Choroid plexus epithelial cell (primary cell): ENCODE measurements around the gene UPP1.
A peak's percentile ranks its signal among the peaks of the same experiment; 100 is the strongest.

Source experiments
- DNase-seq: peaks from one replicate; pipeline ENCODE4 v3.0.0-alpha.2; 2010; ENCODE audit warnings: low read depth
- H3K4me3 ChIP-seq: 2 replicates; pipeline ENCODE4 v1.5.1; 2011; ENCODE audit warnings: low read depth, mild to moderate bottlenecking, control low read depth, low read length, moderate library complexity
- TF ChIP-seq, protein P1 (sequence below): conservative IDR thresholded peaks from 2 replicates; pipeline ENCODE4 v1.5.1; 2011; ENCODE audit warnings: low read depth, mild to moderate bottlenecking, control low read depth, inconsistent platforms, low read length, moderate library complexity

Gene UPP1

DNA sequence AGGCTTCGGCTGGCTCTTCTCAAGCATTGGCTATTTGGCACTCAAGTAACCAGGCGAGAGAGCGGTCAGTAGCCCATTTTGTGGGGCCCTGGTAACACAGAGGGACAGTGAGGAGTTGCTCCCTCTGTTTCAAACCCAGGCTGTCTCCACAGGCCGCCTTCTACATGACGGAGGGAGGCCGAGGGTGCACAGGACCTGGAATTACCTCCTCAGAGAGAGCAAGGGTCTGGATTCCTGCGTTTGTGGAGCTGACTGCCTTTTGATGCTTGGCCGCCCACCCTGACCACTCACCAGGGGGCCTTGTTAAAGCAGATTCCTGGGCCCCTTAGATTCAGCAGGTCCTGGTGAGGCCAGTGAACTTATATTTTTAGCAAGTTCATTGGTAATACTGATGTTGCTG lies 12.3 kb downstream of the UPP1 start:
- no peak for DNase-seq
- H3K4me3 ChIP-seq, result no peak overlapping the region
- TF ChIP-seq, protein P1, sequence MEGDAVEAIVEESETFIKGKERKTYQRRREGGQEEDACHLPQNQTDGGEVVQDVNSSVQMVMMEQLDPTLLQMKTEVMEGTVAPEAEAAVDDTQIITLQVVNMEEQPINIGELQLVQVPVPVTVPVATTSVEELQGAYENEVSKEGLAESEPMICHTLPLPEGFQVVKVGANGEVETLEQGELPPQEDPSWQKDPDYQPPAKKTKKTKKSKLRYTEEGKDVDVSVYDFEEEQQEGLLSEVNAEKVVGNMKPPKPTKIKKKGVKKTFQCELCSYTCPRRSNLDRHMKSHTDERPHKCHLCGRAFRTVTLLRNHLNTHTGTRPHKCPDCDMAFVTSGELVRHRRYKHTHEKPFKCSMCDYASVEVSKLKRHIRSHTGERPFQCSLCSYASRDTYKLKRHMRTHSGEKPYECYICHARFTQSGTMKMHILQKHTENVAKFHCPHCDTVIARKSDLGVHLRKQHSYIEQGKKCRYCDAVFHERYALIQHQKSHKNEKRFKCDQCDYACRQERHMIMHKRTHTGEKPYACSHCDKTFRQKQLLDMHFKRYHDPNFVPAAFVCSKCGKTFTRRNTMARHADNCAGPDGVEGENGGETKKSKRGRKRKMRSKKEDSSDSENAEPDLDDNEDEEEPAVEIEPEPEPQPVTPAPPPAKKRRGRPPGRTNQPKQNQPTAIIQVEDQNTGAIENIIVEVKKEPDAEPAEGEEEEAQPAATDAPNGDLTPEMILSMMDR, result no peak

DNA sequence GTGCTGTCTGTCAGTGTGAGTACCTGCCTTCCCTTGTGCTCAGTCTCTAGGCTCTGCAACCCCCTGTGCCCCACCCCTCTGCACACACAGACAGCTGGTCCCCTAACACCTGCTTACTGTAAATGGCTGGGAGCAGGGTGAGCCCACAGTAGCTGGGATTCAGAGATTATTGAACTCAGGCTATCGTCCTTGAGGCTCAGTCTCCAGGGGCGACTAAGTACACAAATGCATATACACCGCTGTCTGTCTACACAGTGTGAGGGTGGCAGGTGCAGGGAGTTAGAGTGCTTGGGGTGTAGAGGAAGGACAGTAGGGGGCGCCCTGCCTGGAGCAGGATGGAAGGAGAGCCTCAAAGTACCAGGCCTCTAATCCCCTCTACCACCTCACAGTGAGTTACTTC lies 12.9 kb downstream of the UPP1 start:
- no peak for DNase-seq
- TF ChIP-seq, protein P1, result peak; percentile 54
- H3K4me3 ChIP-seq, result no peak overlapping the region

GRCh38 chr7:48102530-48102929 lies 13.5 kb downstream of the UPP1 start:
- no peak for DNase-seq
- TF ChIP-seq, protein P1, result no peak

DNA sequence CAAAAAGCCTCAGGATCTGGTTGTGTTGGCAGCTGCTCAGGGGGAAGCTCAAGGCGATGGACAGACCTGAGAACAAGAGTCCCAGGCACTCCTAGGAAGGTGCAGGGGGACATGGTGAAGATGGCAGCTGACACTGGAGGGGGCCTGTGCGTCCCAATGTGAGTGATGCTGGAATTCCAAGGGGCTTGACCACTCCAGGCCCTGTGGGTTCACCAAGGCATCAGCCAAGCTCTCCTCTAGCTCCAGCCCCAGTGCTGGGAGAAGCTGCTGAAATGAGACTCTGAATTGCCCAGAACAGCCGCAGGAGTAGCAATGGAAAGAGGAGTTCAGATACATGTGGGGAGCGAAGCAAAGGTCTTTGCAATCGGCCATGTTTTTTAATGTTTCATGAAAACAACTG lies 16.0 kb downstream of the UPP1 start:
- TF ChIP-seq, protein P1, result no peak
- H3K4me3 ChIP-seq, result no peak overlapping the region
- no peak for DNase-seq

More at GRCh38 chr7:48102530-48102929, 13.5 kb downstream of the UPP1 start:
- H3K4me3 ChIP-seq, result no peak overlapping the region

GRCh38 chr7:48106906-48107659 lies 18.0 kb downstream of the UPP1 start:
- TF ChIP-seq, protein P1, result no peak
- H3K4me3 ChIP-seq, result no peak overlapping the region
- DNase-seq, result no peak

- TF ChIP-seq, protein P1, result no peak
- no peak overlapping the region for H3K4me3 ChIP-seq
- DNase-seq, result no peak
Measured at GRCh38 chr7:48107926-48108472, 18.9 kb downstream of the UPP1 start.
